H7 (cell line): ENCODE data around the gene WIPF1. TPM values are rescaled to one million over a fixed set of nuclear protein-coding genes. Genes with fewer than 3 reads are reported as not detected.

Source experiments
- DNase-seq: peaks from one replicate; pipeline ENCODE4 v3.0.0; 2012
- H3K27me3 ChIP-seq: 2 replicates; pipeline ENCODE4 v1.6.0; 2011; ENCODE audit warnings: mild to moderate bottlenecking, low read length; ENCODE audit not compliant: control insufficient read depth, insufficient read depth
- H3K36me3 ChIP-seq: replicated peaks from 2 replicates; pipeline ENCODE4 v1.5.1; 2011; ENCODE audit warnings: low read length; ENCODE audit not compliant: control insufficient read depth, insufficient read depth
- H3K4me3 ChIP-seq: 2 replicates; pipeline ENCODE4 v1.5.1; 2011; ENCODE audit warnings: low read depth, mild to moderate bottlenecking, control low read depth, low read length, moderate library complexity; ENCODE audit not compliant: insufficient read depth
- total RNA-seq: library from RNA; depleted of rRNA; stranded (reverse); fragments of >200 nt; shearing (Covaris generic); gene quantifications from 2 replicates; pipeline ENCODE4 v1.2.3, GENCODE V29; 2014

Gene WIPF1
- total RNA-seq, 1 experiment from 2014 or later = 6.9 TPM

GRCh38 chr2:174611006-174611405 is 13.4 kb upstream of the WIPF1 start:
- H3K36me3 ChIP-seq = no peaks in the 10 kb centered on the region
- DNase-seq = no peak
- no peak overlapping the region for H3K4me3 ChIP-seq
- no peaks in the 10 kb centered on the region for H3K27me3 ChIP-seq

- Histone ChIP-seq H3K4me3 (no peak overlapping the region), H3K36me3 (no peaks in the 10 kb centered on the region), H3K27me3 (no peaks in the 10 kb centered on the region)
- DNase-seq = no peak
These were observed 12.8 kb upstream of the WIPF1 start for GRCh38 chr2:174610243-174610995.

GRCh38 chr2:174609261-174609660 is 11.7 kb upstream of the WIPF1 start:
- Histone ChIP-seq H3K27me3 (no peaks in the 10 kb centered on the region), H3K4me3 (no peak overlapping the region), H3K36me3 (no peaks in the 10 kb centered on the region)
- no peak for DNase-seq

- Histone ChIP-seq H3K27me3 (no peaks in the 10 kb centered on the region), H3K4me3 (no peak overlapping the region), H3K36me3 (no peaks in the 10 kb centered on the region)
- no peak for DNase-seq
These were observed 11.2 kb upstream of the WIPF1 start for GRCh38 chr2:174608866-174609214.

- Histone ChIP-seq H3K36me3 (no peaks in the 10 kb centered on the region), H3K4me3 (no peak overlapping the region), H3K27me3 (no peaks in the 10 kb centered on the region)
- DNase-seq = no peak
These were observed 10.6 kb upstream of the WIPF1 start for GRCh38 chr2:174607989-174608865.

- no peak overlapping the region for H3K4me3 ChIP-seq
- no peak for DNase-seq
- H3K27me3 ChIP-seq = no peaks in the 10 kb centered on the region
- H3K36me3 ChIP-seq = no peaks in the 10 kb centered on the region
These were observed 10.0 kb upstream of the WIPF1 start for GRCh38 chr2:174607584-174607983.

- H3K27me3 ChIP-seq = no peaks in the 10 kb centered on the region
- no peaks in the 10 kb centered on the region for H3K36me3 ChIP-seq
- no peak overlapping the region for H3K4me3 ChIP-seq
- no peak for DNase-seq
These were observed 8.7 kb upstream of the WIPF1 start for GRCh38 chr2:174606336-174606735.

GRCh38 chr2:174605687-174606086 is 8.1 kb upstream of the WIPF1 start:
- no peak for DNase-seq
- Histone ChIP-seq H3K27me3 (no peaks in the 10 kb centered on the region), H3K36me3 (no peaks in the 10 kb centered on the region), H3K4me3 (no peak overlapping the region)

GRCh38 chr2:174603280-174603679 is 5.7 kb upstream of the WIPF1 start:
- Histone ChIP-seq H3K4me3 (no peak overlapping the region), H3K27me3 (no peaks in the 10 kb centered on the region), H3K36me3 (no peaks in the 10 kb centered on the region)
- DNase-seq = no peak

- Histone ChIP-seq H3K27me3 (no peaks in the 10 kb centered on the region), H3K36me3 (no peaks in the 10 kb centered on the region), H3K4me3 (no peak overlapping the region)
- no peak for DNase-seq
These were observed 5.1 kb upstream of the WIPF1 start for GRCh38 chr2:174602745-174603144.

- Histone ChIP-seq H3K4me3 (no peak overlapping the region), H3K27me3 (no peaks in the 10 kb centered on the region), H3K36me3 (no peaks in the 10 kb centered on the region)
- DNase-seq = no peak
These were observed 2.7 kb upstream of the WIPF1 start for GRCh38 chr2:174600349-174600748.

GRCh38 chr2:174599310-174599921 is 1.8 kb upstream of the WIPF1 start:
- H3K36me3 ChIP-seq = no peaks in the 10 kb centered on the region
- H3K27me3 ChIP-seq = no peaks in the 10 kb centered on the region
- no peak overlapping the region for H3K4me3 ChIP-seq
- no peak for DNase-seq

GRCh38 chr2:174597009-174597344 is 627 bp downstream of the WIPF1 start:
- Histone ChIP-seq H3K36me3 (no peaks in the 10 kb centered on the region), H3K27me3 (no peaks in the 10 kb centered on the region), H3K4me3 (no peak overlapping the region)
- no peak for DNase-seq

- no peaks in the 10 kb centered on the region for H3K27me3 ChIP-seq
- DNase-seq = no peak
- H3K4me3 ChIP-seq = no peak overlapping the region
- H3K36me3 ChIP-seq = no peaks in the 10 kb centered on the region
These were observed 1.7 kb downstream of the WIPF1 start for GRCh38 chr2:174595891-174596397.
